Eye (tissue), 1 donor: ENCODE results near the gene OR2B6.

Experiments
- DNase-seq: peaks from one replicate; pipeline ENCODE4 v3.0.0-alpha.2; 2015

OR2B6 gene

GRCh38 chr6:28001351-28001750 is 44.3 kb downstream of the OR2B6 start:
- DNase-seq, result no peak

GRCh38 chr6:28001751-28002150 is 44.7 kb downstream of the OR2B6 start:
- DNase-seq, result peak; percentile 42

- DNase-seq, result no peak
Measured at GRCh38 chr6:28002161-28002560, 45.1 kb downstream of the OR2B6 start.

DNA sequence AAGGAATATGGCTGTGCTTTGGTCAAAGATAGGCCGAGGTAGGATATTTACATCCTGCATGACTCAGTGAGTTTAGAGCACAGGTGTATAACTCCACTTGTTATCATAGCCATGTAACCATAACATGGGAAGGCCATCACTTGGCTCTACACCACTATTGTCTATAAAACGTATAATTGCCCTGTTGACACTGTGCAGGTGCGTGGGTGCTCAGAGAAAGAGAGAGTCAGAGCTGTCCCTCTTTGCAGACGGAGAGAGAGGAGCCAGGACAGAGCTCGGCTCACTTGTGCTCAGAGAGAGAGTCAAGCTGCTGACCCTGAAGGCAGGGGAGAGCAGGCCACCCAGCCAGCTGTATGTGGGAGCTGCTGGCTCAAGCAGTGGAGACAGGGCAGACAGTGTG is 46.0 kb downstream of the OR2B6 start:
- DNase-seq, result no peak

DNA sequence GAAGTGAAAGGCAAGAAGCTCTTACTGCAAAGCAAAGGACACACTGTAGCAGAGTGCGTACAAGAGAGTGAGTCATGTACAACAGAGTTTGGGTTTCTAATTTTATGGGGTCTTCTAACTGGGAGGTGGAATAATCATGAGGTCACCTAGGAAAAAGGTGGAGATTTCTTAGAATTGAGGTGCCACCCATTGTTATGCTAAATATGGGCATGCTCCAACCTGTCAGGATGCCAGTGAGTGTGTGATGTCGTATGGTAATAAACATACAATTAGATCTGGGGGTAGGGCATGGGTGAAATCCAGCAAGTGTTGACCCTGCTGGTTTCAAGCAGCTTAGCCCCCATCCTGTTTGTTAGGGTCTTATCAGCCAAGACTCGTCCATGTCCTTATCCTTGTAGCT is 46.6 kb downstream of the OR2B6 start:
- DNase-seq, result no peak

GRCh38 chr6:28004350-28005151 is 47.5 kb downstream of the OR2B6 start:
- no peak for DNase-seq

GRCh38 chr6:28005152-28005890 is 48.3 kb downstream of the OR2B6 start:
- peak; percentile 48 for DNase-seq

DNA sequence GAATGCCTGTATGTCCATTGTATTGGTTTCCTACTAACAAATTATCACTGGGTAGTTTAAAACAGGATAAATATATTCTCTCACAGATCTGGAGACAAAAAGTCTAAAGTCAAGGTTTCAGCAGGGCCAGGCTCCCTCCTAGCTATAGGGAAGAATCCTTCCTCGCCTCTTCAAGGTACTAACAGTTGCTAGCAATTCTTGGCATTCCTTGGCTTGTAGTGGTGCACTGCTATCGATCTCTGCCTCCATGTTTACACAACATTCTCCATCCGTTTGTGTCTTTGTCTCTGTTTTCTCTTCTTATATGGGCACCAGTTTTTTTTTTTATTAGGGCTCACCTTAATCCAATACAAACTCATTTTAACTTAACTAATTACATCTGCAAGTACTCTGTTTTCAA is 48.9 kb downstream of the OR2B6 start:
- DNase-seq, result no peak
